ENCODE results near the gene M1AP. TPM values are rescaled to one million over a fixed set of nuclear protein-coding genes. Genes with fewer than 3 reads are reported as not detected.

The M1AP gene
- total RNA-seq = 1 to 10 TPM in 1 of 4 donors, under 1 TPM in 2, not detected in 1; 0.38 to 2.7 (median 0.52) TPM

DNA sequence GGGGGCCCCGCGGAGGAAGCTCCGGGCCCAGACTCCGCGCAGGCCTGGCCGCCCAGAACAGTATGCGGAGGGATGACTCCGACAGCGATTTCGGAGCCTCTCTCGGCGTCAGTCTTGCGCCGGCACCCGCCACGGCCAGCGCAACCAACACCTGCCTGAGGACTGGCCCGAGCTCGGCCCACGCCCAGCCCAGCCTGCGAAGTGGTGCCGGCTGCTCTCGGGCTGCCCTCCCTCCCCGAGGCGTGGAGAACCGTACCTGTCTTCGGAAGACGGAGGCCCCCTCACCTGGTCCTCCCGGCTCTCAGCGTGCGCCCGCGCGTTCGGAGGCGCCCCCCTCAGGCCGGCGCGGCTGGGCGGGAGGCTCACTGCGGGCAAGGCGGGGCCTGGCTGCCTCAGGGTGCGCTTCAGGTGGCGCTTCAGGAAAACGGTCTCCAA lies at the start of gene M1AP:
M1AP (minus strand) TSS at position 322 of the 435 bp plus-strand sequence. CDS start 8,055 bp downstream, outside the sequence.
- DNase-seq (ENCODE audit: low spot score in 2 of 2) = no peak
- 18 to 19% methylated on average over 19 to 33 of the region's 45 CpGs for WGBS, 2 donors
- no peak within 1 kb of the TSS for H3K4me3 ChIP-seq (ENCODE audit: low read depth, poor library complexity, severe bottlenecking)
- intact Hi-C loops (cut with DNase I; ENCODE audit: low total_unique reads) = no loop called here
- no peak for TF ChIP-seq POLR2A (IDR thresholded peaks at IDR 0.05)
- TF ChIP-seq, protein P1, sequence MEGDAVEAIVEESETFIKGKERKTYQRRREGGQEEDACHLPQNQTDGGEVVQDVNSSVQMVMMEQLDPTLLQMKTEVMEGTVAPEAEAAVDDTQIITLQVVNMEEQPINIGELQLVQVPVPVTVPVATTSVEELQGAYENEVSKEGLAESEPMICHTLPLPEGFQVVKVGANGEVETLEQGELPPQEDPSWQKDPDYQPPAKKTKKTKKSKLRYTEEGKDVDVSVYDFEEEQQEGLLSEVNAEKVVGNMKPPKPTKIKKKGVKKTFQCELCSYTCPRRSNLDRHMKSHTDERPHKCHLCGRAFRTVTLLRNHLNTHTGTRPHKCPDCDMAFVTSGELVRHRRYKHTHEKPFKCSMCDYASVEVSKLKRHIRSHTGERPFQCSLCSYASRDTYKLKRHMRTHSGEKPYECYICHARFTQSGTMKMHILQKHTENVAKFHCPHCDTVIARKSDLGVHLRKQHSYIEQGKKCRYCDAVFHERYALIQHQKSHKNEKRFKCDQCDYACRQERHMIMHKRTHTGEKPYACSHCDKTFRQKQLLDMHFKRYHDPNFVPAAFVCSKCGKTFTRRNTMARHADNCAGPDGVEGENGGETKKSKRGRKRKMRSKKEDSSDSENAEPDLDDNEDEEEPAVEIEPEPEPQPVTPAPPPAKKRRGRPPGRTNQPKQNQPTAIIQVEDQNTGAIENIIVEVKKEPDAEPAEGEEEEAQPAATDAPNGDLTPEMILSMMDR (IDR thresholded peaks at IDR 0.05) = no peak

DNA sequence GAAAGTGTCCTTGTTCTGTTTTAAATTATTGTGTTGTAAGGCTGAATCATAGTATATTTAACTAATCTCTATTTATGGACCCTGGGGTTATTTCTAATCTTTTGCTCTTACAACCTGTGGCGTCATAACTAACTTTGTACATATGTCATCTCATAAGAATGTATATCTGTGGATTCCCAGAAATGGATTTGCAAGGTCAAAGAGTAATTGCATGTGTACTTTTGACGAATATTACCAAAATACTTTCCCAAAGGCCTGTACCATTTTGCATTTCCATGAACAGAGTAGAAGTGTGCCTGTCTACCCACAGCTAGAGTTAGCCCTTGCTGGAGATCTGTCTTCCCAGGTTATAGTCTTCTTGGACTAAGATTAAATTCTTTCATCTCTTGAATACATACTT lies 48.7 kb upstream of the M1AP start:
- 80 to 83% methylated on average over 2 of the region's 2 CpGs for WGBS, 2 donors
- DNase-seq (ENCODE audit: low spot score in 2 of 2) = no peak
- TF ChIP-seq POLR2A (IDR thresholded peaks at IDR 0.05) = no peak
- TF ChIP-seq, protein P1 (IDR thresholded peaks at IDR 0.05) = no peak
- intact Hi-C loops (cut with DNase I; ENCODE audit: low total_unique reads) = no loop called here
- no peak overlapping the region for H3K4me3 ChIP-seq (ENCODE audit: low read depth, poor library complexity, severe bottlenecking)

- no peak overlapping the region for H3K4me3 ChIP-seq (ENCODE audit: low read depth, poor library complexity, severe bottlenecking)
- 36 to 81% methylated on average over 4 of the region's 4 CpGs for WGBS, 2 donors
- no peak for DNase-seq (ENCODE audit: low spot score in 2 of 2)
- no peak for TF ChIP-seq POLR2A (IDR thresholded peaks at IDR 0.05)
- TF ChIP-seq, protein P1 (IDR thresholded peaks at IDR 0.05) = no peak
- intact Hi-C loops (cut with DNase I; ENCODE audit: low total_unique reads) = no loop called here
Measured at GRCh38 chr2:74695663-74696062, 47.5 kb upstream of the M1AP start.

- 42 to 52% methylated on average over 3 of the region's 3 CpGs for WGBS, 2 donors
- no peak for DNase-seq (ENCODE audit: low spot score in 2 of 2)
- intact Hi-C loops (cut with DNase I; ENCODE audit: low total_unique reads) = no loop called here
- no peak overlapping the region for H3K4me3 ChIP-seq (ENCODE audit: low read depth, poor library complexity, severe bottlenecking)
- TF ChIP-seq, protein P1 (IDR thresholded peaks at IDR 0.05) = no peak
- TF ChIP-seq POLR2A (IDR thresholded peaks at IDR 0.05) = no peak
Measured at GRCh38 chr2:74694281-74694680, 46.2 kb upstream of the M1AP start.

DNA sequence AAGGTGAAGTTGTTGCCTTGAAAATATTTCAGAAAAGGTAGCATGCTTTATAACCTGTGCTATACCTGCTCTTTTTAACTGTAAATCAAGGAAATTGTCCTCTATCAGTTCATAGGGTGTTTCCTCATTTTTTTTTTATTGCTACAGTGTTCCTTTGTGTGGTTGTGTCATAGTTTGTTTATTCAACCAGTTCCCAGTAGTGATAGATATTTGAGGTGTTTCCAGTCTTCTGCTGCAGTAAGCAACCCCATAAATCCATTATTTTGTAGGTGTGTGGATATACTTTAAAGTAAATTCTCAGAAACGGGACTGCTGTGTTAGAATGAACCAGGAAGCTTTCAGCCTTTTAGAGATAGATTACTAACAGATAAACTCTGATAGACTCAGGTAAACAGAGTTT lies 45.5 kb upstream of the M1AP start:
- no peak overlapping the region for H3K4me3 ChIP-seq (ENCODE audit: low read depth, poor library complexity, severe bottlenecking)
- TF ChIP-seq, protein P1 (IDR thresholded peaks at IDR 0.05) = no peak
- no peak for TF ChIP-seq POLR2A (IDR thresholded peaks at IDR 0.05)
- intact Hi-C loops (cut with DNase I; ENCODE audit: low total_unique reads) = no loop called here
- DNase-seq (ENCODE audit: low spot score in 2 of 2) = no peak
- WGBS, 2 donors = 61 to 70% methylated on average over 1 of the region's 1 CpG

- no peak overlapping the region for H3K4me3 ChIP-seq (ENCODE audit: low read depth, poor library complexity, severe bottlenecking)
- TF ChIP-seq, protein P1 (IDR thresholded peaks at IDR 0.05) = no peak
- TF ChIP-seq POLR2A (IDR thresholded peaks at IDR 0.05) = no peak
- intact Hi-C loops (cut with DNase I; ENCODE audit: low total_unique reads) = no loop called here
- DNase-seq (ENCODE audit: low spot score in 2 of 2) = no peak
Measured at GRCh38 chr2:74693213-74693612, 45.1 kb upstream of the M1AP start.

Data from lower leg skin (tissue), 4 donors.